Thyroid gland (tissue), 4 donors: ENCODE measurements around the gene GABRP.

Experiments used
- CTCF ChIP-seq, 6 experiments: fragments of 200-600 bp in 3 of 6; fragments of 450-650 bp in 3 of 6; sonication (generic) in 3 of 6; IDR thresholded peaks; one replicate each; pipeline ENCODE4 v1.5.1; 2016 to 2019; ENCODE audit warnings: antibody characterized with exemption in 6 of 6, mild to moderate bottlenecking in 2 of 6, inconsistent platforms in 1 of 6, moderate library complexity in 1 of 6
- POLR2A ChIP-seq, 2 donors: fragments of 450-650 bp; IDR thresholded peaks; one replicate each; pipeline ENCODE4 v1.6.1; 2017; ENCODE audit warnings: antibody characterized with exemption in 2 of 2, mild to moderate bottlenecking in 2 of 2, moderate library complexity in 1 of 2

- TF ChIP-seq CTCF (IDR thresholded peaks at IDR 0.05) (no peak), POLR2A (IDR thresholded peaks at IDR 0.05) (no peak)
Measured at GRCh38 chr5:170811719-170812118, 28.2 kb downstream of the GABRP start.
